Coronary artery (tissue), 2 donors: ENCODE results near the gene ATP6V1G3.

ENCODE experiments used
- DNase-seq: peaks from one replicate; pipeline ENCODE4 v3.0.0-alpha.2; 2017; ENCODE audit warnings: low spot score
- H3K27ac ChIP-seq, 2 donors: fragments of 200-600 bp; sonication (generic); one replicate each; pipeline ENCODE4 v1.5.1; 2016 to 2019
- H3K4me3 ChIP-seq: fragments of 200-600 bp; sonication (generic); 2 replicates; pipeline ENCODE4 v1.5.1; 2016; ENCODE audit warnings: mild to moderate bottlenecking, moderate library complexity
- CTCF ChIP-seq: fragments of 200-600 bp; sonication (generic); IDR thresholded peaks from one replicate; pipeline ENCODE4 v1.5.1; 2019; ENCODE audit warnings: antibody characterized with exemption

The ATP6V1G3 gene

DNA sequence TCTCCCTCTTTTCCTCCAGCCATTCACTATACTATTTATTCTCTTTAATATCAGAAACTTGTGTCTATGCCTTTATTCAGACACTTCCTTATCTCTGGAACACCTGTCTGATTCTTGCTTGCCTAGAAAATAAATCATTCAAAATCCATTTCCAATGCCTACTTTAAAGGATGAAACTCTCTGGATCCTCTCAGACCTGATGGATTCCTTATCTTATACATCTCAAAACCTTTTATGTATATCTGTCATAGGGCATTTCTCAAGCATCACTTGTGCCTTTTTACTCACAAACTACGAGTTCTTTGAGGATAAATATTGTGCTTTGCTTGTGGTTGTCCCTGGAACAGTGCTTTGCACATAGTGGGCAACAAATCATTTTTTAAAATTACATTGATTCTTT is 3.8 kb upstream of the ATP6V1G3 start:
- Histone ChIP-seq H3K4me3 (no peak overlapping the region), H3K27ac (no peak overlapping the region)

DNA sequence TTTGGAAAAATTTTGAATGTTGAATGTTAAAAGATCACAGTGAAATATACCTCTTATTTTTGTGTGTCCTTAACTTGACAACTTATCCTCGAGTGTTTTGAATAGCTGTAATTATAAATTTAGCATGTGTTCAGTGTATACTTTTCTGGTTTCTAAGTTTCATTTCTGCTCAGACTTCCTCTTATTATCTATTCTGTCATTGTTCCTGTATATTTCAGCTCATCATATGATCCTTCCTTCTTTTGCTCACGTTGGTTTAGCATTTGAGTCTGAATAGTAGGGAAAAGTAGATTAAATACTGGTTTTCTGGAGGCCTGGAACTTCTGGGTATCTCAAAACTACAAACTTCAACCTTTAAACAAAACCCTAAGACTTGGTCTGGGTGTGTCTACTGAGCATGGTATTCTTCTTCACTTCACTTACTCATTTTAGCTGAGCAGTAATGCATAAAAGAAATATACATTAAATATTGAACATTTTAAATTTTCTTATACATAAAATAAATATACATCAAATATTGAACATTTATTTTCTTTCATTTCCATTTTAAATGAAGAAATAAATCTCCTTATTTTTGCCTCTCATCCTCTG is 3.3 kb upstream of the ATP6V1G3 start:
- no peak for DNase-seq
- H3K27ac ChIP-seq, result no peak overlapping the region
- no peak for TF ChIP-seq CTCF
- no peak overlapping the region for H3K4me3 ChIP-seq

More for the DNA sequence above, 3.8 kb upstream of the ATP6V1G3 start:
- TF ChIP-seq CTCF, result no peak
- no peak for DNase-seq

DNA sequence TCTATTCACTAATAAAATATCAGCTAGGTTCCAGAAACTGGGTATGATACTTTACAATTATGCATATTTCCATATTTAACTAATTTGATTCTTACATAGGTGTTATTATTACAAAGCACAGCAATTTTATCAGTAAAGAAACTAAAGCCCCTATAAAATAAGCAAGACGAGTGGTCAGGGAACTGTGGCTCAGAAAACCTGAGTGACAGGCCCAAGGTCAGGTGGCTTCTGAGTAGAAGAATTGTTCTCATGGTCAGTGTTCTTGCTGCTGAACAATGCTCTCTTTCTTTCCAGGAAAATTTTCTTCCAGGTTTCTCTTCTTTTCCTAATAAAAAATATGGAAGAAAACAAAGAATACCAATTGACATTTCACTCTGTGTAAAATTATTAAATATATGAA is 2.2 kb upstream of the ATP6V1G3 start:
- Histone ChIP-seq H3K4me3 (no peak overlapping the region), H3K27ac (no peak overlapping the region)
- no peak for DNase-seq
- no peak for TF ChIP-seq CTCF

DNA sequence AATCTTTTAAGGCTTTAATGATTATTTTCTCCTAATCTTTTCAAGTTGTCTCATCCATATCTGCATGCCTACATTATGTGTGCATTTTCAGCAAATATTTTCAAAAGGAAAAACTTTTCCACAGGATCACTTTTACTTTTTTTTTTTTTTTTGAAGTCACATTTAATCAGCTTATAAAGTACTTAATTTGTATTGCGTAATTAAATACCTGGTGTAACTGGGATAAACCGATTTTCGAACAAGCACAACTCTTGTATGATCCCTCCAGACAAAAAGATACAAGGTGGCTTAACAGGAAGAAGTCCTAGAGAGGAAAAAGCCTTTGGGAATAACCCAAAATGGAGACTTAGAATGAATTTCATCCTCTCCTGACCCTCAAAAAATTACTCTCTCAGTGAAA is 1.3 kb upstream of the ATP6V1G3 start:
- no peak for DNase-seq
- H3K4me3 ChIP-seq, result no peak overlapping the region
- no peak for TF ChIP-seq CTCF
- no peak overlapping the region for H3K27ac ChIP-seq

- Histone ChIP-seq H3K4me3 (no peak overlapping the region), H3K27ac (no peak overlapping the region)
- DNase-seq, result no peak
- no peak for TF ChIP-seq CTCF
These were observed 1.7 kb downstream of the ATP6V1G3 start for GRCh38 chr1:198538579-198539364.

- Histone ChIP-seq H3K4me3 (no peak overlapping the region), H3K27ac (no peak overlapping the region)
- DNase-seq, result no peak
- no peak for TF ChIP-seq CTCF
These were observed 4.8 kb downstream of the ATP6V1G3 start for GRCh38 chr1:198535631-198536030.
